IPS-18a (cell line): ENCODE data around the gene DRC1.

Experiments used
- H3K27ac ChIP-seq: one replicate; pipeline ENCODE4 v1.5.1; 2013; ENCODE audit warnings: low read length
- H3K27me3 ChIP-seq: one replicate; pipeline ENCODE4 v1.6.1; 2013; ENCODE audit warnings: mild to moderate bottlenecking, low read length; ENCODE audit not compliant: control insufficient read depth, insufficient read depth
- H3K36me3 ChIP-seq: one replicate; pipeline ENCODE4 v1.6.1; 2013; ENCODE audit warnings: low read depth, low read length; ENCODE audit not compliant: control insufficient read depth
- H3K4me1 ChIP-seq: one replicate; pipeline ENCODE4 v1.6.1; 2013; ENCODE audit warnings: low read depth, low read length; ENCODE audit not compliant: control insufficient read depth
- H3K4me3 ChIP-seq: one replicate; pipeline ENCODE4 v1.5.1; 2013; ENCODE audit warnings: low read length
- H3K9ac ChIP-seq: one replicate; pipeline ENCODE4 v1.6.1; 2013; ENCODE audit warnings: mild to moderate bottlenecking, low read length, moderate library complexity
- H3K9me3 ChIP-seq: one replicate; pipeline ENCODE4 v1.6.1; 2013; ENCODE audit warnings: low read depth, low read length; ENCODE audit not compliant: control insufficient read depth

DRC1 gene

DNA sequence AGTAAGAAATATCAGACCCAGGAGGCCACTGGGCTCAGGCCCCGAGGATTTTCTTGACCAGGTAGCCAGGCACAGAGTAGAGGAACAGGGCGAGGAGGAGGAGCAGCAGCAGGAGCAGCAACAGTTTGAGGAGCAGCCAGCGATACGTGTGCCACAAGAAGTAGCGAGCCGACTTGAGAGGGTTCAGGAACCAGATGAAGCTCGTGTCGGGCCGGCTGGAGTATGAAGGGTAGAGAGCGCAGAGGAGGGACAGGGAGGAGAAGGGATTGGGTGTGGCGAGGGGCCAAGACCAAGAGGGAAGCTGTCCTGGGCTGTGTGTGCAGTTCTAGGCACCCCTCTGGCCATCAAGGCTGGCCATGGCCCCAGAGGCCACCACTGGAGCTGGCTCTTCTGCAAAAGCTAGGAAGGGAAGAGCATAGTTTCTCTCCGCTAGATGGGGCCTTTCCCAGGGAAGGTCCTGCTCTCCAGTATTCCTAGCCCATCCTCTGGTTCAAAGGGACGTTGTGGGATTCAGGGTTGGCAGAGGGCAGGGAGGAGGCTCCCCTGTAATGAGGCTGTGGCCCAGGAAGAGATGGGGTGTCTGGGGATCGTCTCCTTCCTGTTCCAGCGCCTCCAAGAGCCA is 58.4 kb downstream of the DRC1 start:
- H3K9me3 ChIP-seq, result no peaks in the 10 kb centered on the region
- no peak overlapping the region for H3K4me3 ChIP-seq
- no peak overlapping the region for H3K27ac ChIP-seq
- H3K9ac ChIP-seq, result no peak overlapping the region
- no peaks in the 10 kb centered on the region for H3K27me3 ChIP-seq
- no peaks in the 10 kb centered on the region for H3K36me3 ChIP-seq
- peaks cover 6% of the 10 kb centered on the region for H3K4me1 ChIP-seq

DNA sequence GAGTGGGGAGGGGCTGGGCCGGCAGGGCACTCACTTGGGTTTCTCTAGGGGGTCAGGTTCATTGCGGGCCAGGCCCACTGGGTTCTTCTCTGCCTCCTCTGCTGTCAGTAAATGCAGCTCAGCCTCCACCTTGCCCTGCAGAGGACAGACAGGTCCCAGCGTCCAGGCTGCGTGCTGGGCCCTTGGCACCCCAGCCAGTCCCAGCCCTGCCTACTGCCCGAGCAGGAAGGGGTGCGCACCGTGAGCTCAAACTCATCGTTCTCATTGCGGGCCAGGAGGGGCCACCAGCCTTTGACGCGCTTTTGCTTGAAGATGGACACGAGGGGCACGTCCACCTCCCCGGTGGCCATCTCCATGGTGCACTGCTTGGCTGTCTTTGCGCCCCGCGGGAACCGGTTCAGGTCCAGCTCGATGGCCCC is 58.9 kb downstream of the DRC1 start:
- no peak overlapping the region for H3K27ac ChIP-seq
- no peaks in the 10 kb centered on the region for H3K27me3 ChIP-seq
- H3K36me3 ChIP-seq, result no peaks in the 10 kb centered on the region
- H3K4me1 ChIP-seq, result peaks cover 6% of the 10 kb centered on the region
- no peak overlapping the region for H3K4me3 ChIP-seq
- H3K9ac ChIP-seq, result no peak overlapping the region
- no peaks in the 10 kb centered on the region for H3K9me3 ChIP-seq

- Histone ChIP-seq H3K9me3 (no peaks in the 10 kb centered on the region), H3K4me3 (no peak overlapping the region), H3K9ac (no peak overlapping the region), H3K36me3 (no peaks in the 10 kb centered on the region), H3K27me3 (no peaks in the 10 kb centered on the region), H3K27ac (no peak overlapping the region), H3K4me1 (peaks cover 6% of the 10 kb centered on the region)
These were observed 59.9 kb downstream of the DRC1 start for GRCh38 chr2:26461601-26462023.

GRCh38 chr2:26462100-26462499 is 60.4 kb downstream of the DRC1 start:
- no peaks in the 10 kb centered on the region for H3K36me3 ChIP-seq
- no peak overlapping the region for H3K27ac ChIP-seq
- H3K4me3 ChIP-seq, result no peak overlapping the region
- peaks cover 6% of the 10 kb centered on the region for H3K4me1 ChIP-seq
- no peaks in the 10 kb centered on the region for H3K27me3 ChIP-seq
- H3K9ac ChIP-seq, result no peak overlapping the region
- H3K9me3 ChIP-seq, result no peaks in the 10 kb centered on the region

GRCh38 chr2:26462511-26463243 is 61.0 kb downstream of the DRC1 start:
- H3K4me1 ChIP-seq, result peaks cover 6% of the 10 kb centered on the region
- no peaks in the 10 kb centered on the region for H3K36me3 ChIP-seq
- no peak overlapping the region for H3K27ac ChIP-seq
- no peaks in the 10 kb centered on the region for H3K27me3 ChIP-seq
- H3K9me3 ChIP-seq, result no peaks in the 10 kb centered on the region
- H3K9ac ChIP-seq, result no peak overlapping the region
- H3K4me3 ChIP-seq, result no peak overlapping the region

GRCh38 chr2:26463244-26464192 is 61.8 kb downstream of the DRC1 start:
- peaks cover 6% of the 10 kb centered on the region for H3K4me1 ChIP-seq
- H3K9me3 ChIP-seq, result no peaks in the 10 kb centered on the region
- no peak overlapping the region for H3K9ac ChIP-seq
- H3K36me3 ChIP-seq, result no peaks in the 10 kb centered on the region
- H3K4me3 ChIP-seq, result no peak overlapping the region
- H3K27me3 ChIP-seq, result no peaks in the 10 kb centered on the region
- no peak overlapping the region for H3K27ac ChIP-seq

GRCh38 chr2:26464390-26465265 is 62.9 kb downstream of the DRC1 start:
- no peaks in the 10 kb centered on the region for H3K9me3 ChIP-seq
- H3K27me3 ChIP-seq, result no peaks in the 10 kb centered on the region
- H3K4me3 ChIP-seq, result no peak overlapping the region
- no peak overlapping the region for H3K9ac ChIP-seq
- H3K4me1 ChIP-seq, result peaks cover 6% of the 10 kb centered on the region
- H3K27ac ChIP-seq, result no peak overlapping the region
- H3K36me3 ChIP-seq, result no peaks in the 10 kb centered on the region

DNA sequence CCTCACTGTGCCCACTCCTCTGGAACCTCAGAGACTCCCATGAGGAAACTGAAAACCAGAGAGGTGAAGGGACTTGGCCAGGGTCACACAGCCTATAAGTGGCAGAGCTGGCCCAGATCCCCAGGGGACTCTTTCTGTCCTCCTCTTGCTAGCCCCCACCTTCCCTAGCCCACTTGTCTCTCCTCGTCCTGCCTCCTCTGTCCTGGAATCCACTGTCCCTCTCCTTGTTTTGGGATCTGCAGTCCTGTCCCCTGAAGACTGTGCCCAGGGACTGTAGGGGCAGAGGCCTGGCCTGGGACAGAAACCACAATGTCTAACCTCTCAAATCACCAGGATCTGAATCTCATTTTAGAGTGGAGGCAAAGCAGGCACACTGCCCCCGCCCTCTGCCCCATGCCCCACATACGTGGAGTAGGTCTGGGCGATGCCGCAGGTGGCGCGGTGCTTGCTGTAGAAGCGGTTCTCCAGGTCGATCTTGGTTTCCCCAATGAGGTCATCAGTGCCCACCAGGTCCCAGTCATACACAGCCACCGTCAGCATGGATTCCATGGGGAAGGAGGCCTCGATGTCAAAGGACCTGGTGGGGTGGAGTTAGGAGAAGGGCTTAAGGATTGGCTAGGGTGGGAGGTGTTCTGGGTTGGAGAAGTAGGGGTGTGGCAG is 63.7 kb downstream of the DRC1 start:
- H3K4me1 ChIP-seq, result peaks cover 6% of the 10 kb centered on the region
- no peaks in the 10 kb centered on the region for H3K36me3 ChIP-seq
- no peaks in the 10 kb centered on the region for H3K9me3 ChIP-seq
- no peak overlapping the region for H3K9ac ChIP-seq
- no peaks in the 10 kb centered on the region for H3K27me3 ChIP-seq
- H3K27ac ChIP-seq, result no peak overlapping the region
- H3K4me3 ChIP-seq, result no peak overlapping the region

DNA sequence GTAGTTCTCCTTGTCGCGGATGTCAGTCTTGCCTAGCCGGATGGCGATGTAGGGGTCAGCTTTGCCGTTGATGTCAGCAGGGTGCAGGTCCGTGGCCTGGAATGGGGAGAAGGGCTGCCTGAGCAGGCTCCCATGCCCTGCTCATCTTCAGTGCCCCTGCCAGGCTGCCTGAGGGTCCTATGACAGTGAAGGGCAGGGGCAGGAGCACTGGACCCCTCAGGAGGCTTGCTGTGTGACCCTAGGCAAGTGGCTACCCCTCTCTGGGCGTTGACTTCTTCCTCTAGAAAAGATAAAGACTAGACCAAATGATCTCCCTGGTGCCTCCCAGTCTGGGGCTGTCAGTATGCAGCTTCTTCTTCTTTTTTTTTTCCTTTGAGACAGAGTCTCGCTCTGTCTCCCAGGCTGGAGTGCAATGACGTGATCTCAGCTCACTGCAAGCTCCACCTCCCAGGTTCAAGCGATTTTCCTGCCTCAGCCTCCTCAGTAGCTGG is 64.3 kb downstream of the DRC1 start:
- H3K27me3 ChIP-seq, result no peaks in the 10 kb centered on the region
- no peak overlapping the region for H3K27ac ChIP-seq
- no peak overlapping the region for H3K4me3 ChIP-seq
- no peaks in the 10 kb centered on the region for H3K9me3 ChIP-seq
- peaks cover 6% of the 10 kb centered on the region for H3K4me1 ChIP-seq
- H3K36me3 ChIP-seq, result no peaks in the 10 kb centered on the region
- H3K9ac ChIP-seq, result no peak overlapping the region

DNA sequence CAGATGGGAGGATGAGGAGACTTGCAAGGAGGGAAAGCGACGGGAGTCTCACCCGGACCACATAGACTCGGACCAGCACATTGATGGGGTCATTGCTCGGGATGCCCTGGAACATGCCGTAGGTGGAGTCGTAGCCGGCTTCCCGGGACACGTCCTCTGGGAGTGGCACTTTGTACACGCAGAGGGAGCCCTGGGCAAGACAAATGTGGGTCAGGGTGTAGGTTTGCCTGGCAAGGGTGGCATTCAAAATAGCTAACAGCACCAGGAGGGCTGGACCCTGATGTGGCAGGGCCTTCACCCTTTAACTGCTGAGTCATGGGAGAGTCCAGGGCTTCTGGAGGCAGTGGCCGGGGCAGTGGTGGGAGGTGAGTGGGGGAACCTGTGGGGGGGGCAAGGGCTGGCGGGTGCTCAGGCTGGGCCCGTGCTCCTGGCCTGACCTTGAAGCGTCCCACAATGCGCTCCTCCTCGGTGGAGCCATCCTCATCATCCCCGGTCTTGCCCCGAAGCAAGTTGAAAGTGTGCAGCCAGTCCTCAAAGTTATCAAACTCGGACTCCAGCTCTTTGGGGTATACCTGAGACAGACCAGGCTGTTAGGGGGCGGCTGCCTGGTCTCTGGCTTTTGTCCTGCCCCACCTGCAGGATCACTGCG is 65.1 kb downstream of the DRC1 start:
- Histone ChIP-seq H3K36me3 (no peaks in the 10 kb centered on the region), H3K4me3 (no peak overlapping the region), H3K9ac (no peak overlapping the region), H3K9me3 (no peaks in the 10 kb centered on the region), H3K27ac (no peak overlapping the region), H3K4me1 (peaks cover 6% of the 10 kb centered on the region), H3K27me3 (no peaks in the 10 kb centered on the region)
